GM23338 (cell line): ENCODE measurements around the gene SETDB2. TPM values are rescaled to one million over a fixed set of nuclear protein-coding genes. Genes with fewer than 3 reads are reported as not detected.

Source experiments
- ATAC-seq: fragments of 200-7000 bp; cut with Tn5 transposase; 3 replicates; pipeline ENCODE4 v1.9.1; 2020
- DNase-seq: peaks from one replicate; pipeline ENCODE4 v3.0.0-alpha.2; 2015; ENCODE audit warnings: low spot score
- H2AFZ ChIP-seq: fragments of 200-600 bp; sonication (generic); 2 replicates; pipeline ENCODE4 v1.8.0; 2016; ENCODE audit warnings: antibody characterized with exemption, mild to moderate bottlenecking, moderate library complexity
- H3F3A ChIP-seq: fragments of 200-600 bp; sonication (generic); replicated peaks from 2 replicates; pipeline ENCODE4 v1.8.0; 2017; ENCODE audit warnings: antibody characterized with exemption, mixed run types, low read depth
- H3K27ac ChIP-seq: fragments of 200-600 bp; sonication (generic); 2 replicates; pipeline ENCODE4 v1.6.1; 2016; ENCODE audit warnings: low read depth
- H3K27me3 ChIP-seq: fragments of 200-600 bp; sonication (generic); 2 replicates; pipeline ENCODE4 v1.8.0; 2016; ENCODE audit warnings: mild to moderate bottlenecking, mixed run types, moderate library complexity; ENCODE audit not compliant: insufficient read depth
- H3K36me3 ChIP-seq: fragments of 200-600 bp; sonication (generic); 2 replicates; pipeline ENCODE4 v1.8.0; 2016; ENCODE audit warnings: mild to moderate bottlenecking; ENCODE audit not compliant: insufficient read depth
- H3K4me1 ChIP-seq: fragments of 200-600 bp; sonication (generic); 2 replicates; pipeline ENCODE4 v1.8.0; 2016; ENCODE audit warnings: mild to moderate bottlenecking, moderate library complexity; ENCODE audit not compliant: insufficient read depth
- H3K4me2 ChIP-seq: fragments of 200-600 bp; sonication (generic); 2 replicates; pipeline ENCODE4 v1.7.1; 2017; ENCODE audit warnings: mixed run types
- H3K4me3 ChIP-seq: fragments of 200-600 bp; sonication (generic); 2 replicates; pipeline ENCODE4 v1.6.1; 2016; ENCODE audit warnings: mixed run types
- H3K79me2 ChIP-seq: fragments of 200-600 bp; sonication (generic); replicated peaks from 2 replicates; pipeline ENCODE4 v1.8.0; 2017; ENCODE audit warnings: mild to moderate bottlenecking; ENCODE audit not compliant: insufficient read depth
- H3K9me2 ChIP-seq: fragments of 200-600 bp; sonication (generic); 2 replicates; pipeline ENCODE4 v1.8.0; 2017; ENCODE audit not compliant: insufficient read depth
- H4K20me1 ChIP-seq: fragments of 200-600 bp; sonication (generic); replicated peaks from 2 replicates; pipeline ENCODE4 v1.8.0; 2017; ENCODE audit warnings: mild to moderate bottlenecking; ENCODE audit not compliant: insufficient read depth
- H3K27ac Mint-ChIP-seq: 2 replicates; pipeline ENCODE4 v1.8.0; 2020; ENCODE audit warnings: inconsistent platforms, mild to moderate bottlenecking, moderate library complexity, mixed read lengths
- H3K27me3 Mint-ChIP-seq: 3 replicates; pipeline ENCODE4 v1.8.0; 2022; ENCODE audit warnings: low read depth, mild to moderate bottlenecking, moderate library complexity, mixed read lengths, inconsistent platforms; ENCODE audit not compliant: insufficient read depth, poor library complexity
- H3K36me3 Mint-ChIP-seq: 3 replicates; pipeline ENCODE4 v1.8.0; 2021; ENCODE audit warnings: low read depth, mild to moderate bottlenecking, inconsistent platforms, moderate library complexity, mixed read lengths
- H3K4me1 Mint-ChIP-seq: 3 replicates; pipeline ENCODE4 v1.8.0; 2020; ENCODE audit warnings: mild to moderate bottlenecking, inconsistent platforms, mixed read lengths
- H3K4me3 Mint-ChIP-seq: 3 replicates; pipeline ENCODE4 v1.8.0; 2021; ENCODE audit warnings: moderate library complexity, mild to moderate bottlenecking, inconsistent platforms, mixed read lengths
- H3K9me3 Mint-ChIP-seq: 3 replicates; pipeline ENCODE4 v1.8.0; 2020; ENCODE audit warnings: moderate library complexity, mild to moderate bottlenecking, inconsistent platforms, mixed read lengths
- CTCF ChIP-seq, 2 experiments: fragments of 200-600 bp in 1 of 2; sonication (generic) in 1 of 2; conservative IDR thresholded peaks; 2 replicates each; pipeline versions ENCODE4 v1.5.1 to v1.6.1; 2016 to 2017; ENCODE audit warnings: antibody characterized with exemption in 2 of 2, low read depth in 2 of 2, mild to moderate bottlenecking in 2 of 2, moderate library complexity in 1 of 2
- JUNB ChIP-seq: IDR thresholded peaks from one replicate; pipeline ENCODE4 v1.6.1; 2016; ENCODE audit warnings: antibody characterized with exemption; ENCODE audit not compliant: unreplicated experiment
- NANOG ChIP-seq: IDR thresholded peaks from 2 replicates; pipeline ENCODE4 v1.6.1; 2016; ENCODE audit warnings: antibody characterized with exemption, borderline replicate concordance
- ZNF114 ChIP-seq: fragments of 250-450 bp; sonication (Bioruptor Pico); IDR thresholded peaks from 2 replicates; pipeline ENCODE4 v1.5.0; 2020; ENCODE audit warnings: mild to moderate bottlenecking, moderate library complexity
- ZNF462 ChIP-seq: fragments of 250-450 bp; sonication (Bioruptor Pico); IDR thresholded peaks from 2 replicates; pipeline ENCODE4 v1.5.0; 2020; ENCODE audit warnings: mild to moderate bottlenecking, moderate library complexity
- polyA plus RNA-seq: library from polyadenylated mRNA; unstranded; fragments of >200 nt; fragmentation: Nextera tagmentation; extraction: Ambion mirVana; gene quantifications from 2 replicates; pipeline ENCODE4 v1.2.1, GENCODE V29; 2016
- total RNA-seq: library from RNA; depleted of rRNA; stranded (reverse); fragments of >200 nt; shearing (Covaris generic); gene quantifications from 2 replicates; pipeline ENCODE4 v1.2.3, GENCODE V29; 2014

Gene SETDB2
- total and polyA plus RNA-seq, 2 experiments from 2014 or later: 4.6 to 5.8 TPM

- Histone ChIP-seq H3K27me3 (no peaks in the 10 kb centered on the region), H3K4me1 (no peaks in the 10 kb centered on the region), H3F3A (no peaks in the 10 kb centered on the region), H3K27ac (no peak overlapping the region), H3K36me3 (peaks cover 20% of the 10 kb centered on the region; the same call in 1 of the 2 replicates), H3K79me2 (no peaks in the 10 kb centered on the region), H3K9me2 (no peaks in the 10 kb centered on the region), H3K4me2 (no peak overlapping the region), H4K20me1 (no peaks in the 10 kb centered on the region), H3K4me3 (no peak overlapping the region), H2AFZ (no peak overlapping the region)
- DNase-seq: no peak
- H3K4me1 Mint-ChIP-seq: no peaks in the 10 kb centered on the region
- no peak for ATAC-seq
- no peak overlapping the region for H3K27ac Mint-ChIP-seq
- peaks cover 2% of the 10 kb centered on the region for H3K27me3 Mint-ChIP-seq
- peaks cover 32% of the 10 kb centered on the region for H3K9me3 Mint-ChIP-seq
- TF ChIP-seq ZNF114 (CRISPR knock-in tag) (no peak), CTCF (conservative IDR thresholded peaks at IDR 0.05; ENCODE audit: low read depth in 2 of 2) (no peak), NANOG (no peak)
- peaks cover 39% of the 10 kb centered on the region for H3K36me3 Mint-ChIP-seq
- H3K4me3 Mint-ChIP-seq: no peak overlapping the region
Observed at GRCh38 chr13:49466292-49466838, 22.3 kb downstream of the SETDB2 start.

- no peaks in the 10 kb centered on the region for H3F3A ChIP-seq
- H3K36me3 ChIP-seq: peaks cover 9% of the 10 kb centered on the region; the same call in 1 of the 2 replicates
- peaks cover 2% of the 10 kb centered on the region for H3K27me3 Mint-ChIP-seq
- no peak overlapping the region for H3K27ac ChIP-seq
- no peak for DNase-seq
- H3K4me1 Mint-ChIP-seq: no peaks in the 10 kb centered on the region
- H3K79me2 ChIP-seq: no peaks in the 10 kb centered on the region
- no peak overlapping the region for H3K27ac Mint-ChIP-seq
- no peak for ATAC-seq
- H3K4me1 ChIP-seq: no peaks in the 10 kb centered on the region
- no peaks in the 10 kb centered on the region for H3K36me3 Mint-ChIP-seq
- H3K9me3 Mint-ChIP-seq: no peaks in the 10 kb centered on the region
- H2AFZ ChIP-seq: no peak overlapping the region
- no peak overlapping the region for H3K4me3 ChIP-seq
- H3K4me2 ChIP-seq: no peak overlapping the region
- no peaks in the 10 kb centered on the region for H4K20me1 ChIP-seq
- H3K4me3 Mint-ChIP-seq: no peak overlapping the region
- H3K27me3 ChIP-seq: no peaks in the 10 kb centered on the region
- no peaks in the 10 kb centered on the region for H3K9me2 ChIP-seq
- TF ChIP-seq ZNF462 (CRISPR knock-in tag) (no peak), JUNB (no peak)
Observed at GRCh38 chr13:49472186-49472585, 28.1 kb downstream of the SETDB2 start.
